Measurements from ENCODE around the gene TRNP1. TPM values are rescaled to one million over a fixed set of nuclear protein-coding genes. Genes with fewer than 3 reads are reported as not detected.

The TRNP1 gene
- total and polyA plus RNA-seq, 10 of the 15 experiments (the other 5 are each of a cell fraction or from before 2014, with no cell fraction given), result 0.13 TPM; not detected in 9

GRCh38 chr1:26976621-26977510 is 16.6 kb upstream of the TRNP1 start:
- CTCF ChIA-PET, result no interaction called here
- FAIRE-seq (no peak), ATAC-seq (no peak), DNase-seq (ENCODE audit: low read depth, low spot score) (no peak)
- no peak overlapping the region for H2AFZ ChIP-seq (ENCODE audit: control insufficient read depth, low read depth, low read length)
- H3K9ac ChIP-seq (ENCODE audit: control insufficient read depth, insufficient read depth, low read length), result no peak overlapping the region
- H3K27ac ChIP-seq (ENCODE audit: control insufficient read depth, insufficient read depth), result no peak overlapping the region
- no peaks in the 10 kb centered on the region for H4K20me1 ChIP-seq (ENCODE audit: control insufficient read depth, insufficient read depth)
- no peak overlapping the region for H3K4me2 ChIP-seq (ENCODE audit: control insufficient read depth, insufficient read depth)
- intact Hi-C loops (cut with micrococcal nuclease; ENCODE audit: unreplicated experiment), result no loop called here
- H3K36me3 ChIP-seq (ENCODE audit: control insufficient read depth in 2 of 2, insufficient read depth in 2 of 2, low read length in 1 of 2), result no peaks in the 10 kb centered on the region
- H3K27me3 ChIP-seq (replicated peaks in 1 of 2; ENCODE audit: control insufficient read depth in 2 of 2, insufficient read depth in 2 of 2, low read length in 1 of 2), result no peaks in the 10 kb centered on the region; a peak in 1 of 4 replicates
- no peaks in the 10 kb centered on the region for H3K9me3 ChIP-seq (replicated peaks; ENCODE audit: control insufficient read depth, insufficient read depth, low read length)
- H3K4me1 ChIP-seq (ENCODE audit: control insufficient read depth, insufficient read depth, low read length), result no peaks in the 10 kb centered on the region
- TF ChIP-seq, protein P1, sequence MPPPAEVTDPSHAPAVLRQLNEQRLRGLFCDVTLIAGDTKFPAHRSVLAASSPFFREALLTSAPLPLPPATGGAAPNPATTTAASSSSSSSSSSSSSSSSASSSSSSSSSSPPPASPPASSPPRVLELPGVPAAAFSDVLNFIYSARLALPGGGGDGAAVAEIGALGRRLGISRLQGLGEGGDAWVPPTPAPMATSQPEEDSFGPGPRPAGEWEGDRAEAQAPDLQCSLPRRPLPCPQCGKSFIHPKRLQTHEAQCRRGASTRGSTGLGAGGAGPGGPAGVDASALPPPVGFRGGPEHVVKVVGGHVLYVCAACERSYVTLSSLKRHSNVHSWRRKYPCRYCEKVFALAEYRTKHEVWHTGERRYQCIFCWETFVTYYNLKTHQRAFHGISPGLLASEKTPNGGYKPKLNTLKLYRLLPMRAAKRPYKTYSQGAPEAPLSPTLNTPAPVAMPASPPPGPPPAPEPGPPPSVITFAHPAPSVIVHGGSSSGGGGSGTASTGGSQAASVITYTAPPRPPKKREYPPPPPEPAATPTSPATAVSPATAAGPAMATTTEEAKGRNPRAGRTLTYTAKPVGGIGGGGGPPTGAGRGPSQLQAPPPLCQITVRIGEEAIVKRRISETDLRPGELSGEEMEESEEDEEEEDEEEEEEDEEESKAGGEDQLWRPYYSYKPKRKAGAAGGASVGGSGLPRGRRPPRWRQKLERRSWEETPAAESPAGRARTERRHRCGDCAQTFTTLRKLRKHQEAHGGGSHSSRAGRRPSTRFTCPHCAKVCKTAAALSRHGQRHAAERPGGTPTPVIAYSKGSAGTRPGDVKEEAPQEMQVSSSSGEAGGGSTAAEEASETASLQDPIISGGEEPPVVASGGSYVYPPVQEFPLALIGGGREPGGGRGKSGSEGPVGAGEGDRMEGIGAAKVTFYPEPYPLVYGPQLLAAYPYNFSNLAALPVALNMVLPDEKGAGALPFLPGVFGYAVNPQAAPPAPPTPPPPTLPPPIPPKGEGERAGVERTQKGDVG (CRISPR knock-in tag; IDR thresholded peaks at IDR 0.05), result no peak
- TF ChIP-seq ATF2 (IDR thresholded peaks at IDR 0.05; ENCODE audit: low read length) (no peak), NKRF (conservative IDR thresholded peaks at IDR 0.05) (no peak), ATF7 (IDR thresholded peaks at IDR 0.05; ENCODE audit: low read depth) (no peak), HDAC2 (IDR thresholded peaks at IDR 0.05) (no peak), CBX3 (IDR thresholded peaks at IDR 0.05; ENCODE audit: borderline replicate concordance, low read depth) (no peak), ESRRA (IDR thresholded peaks at IDR 0.05; ENCODE audit: low read length) (no peak)
- POLR2A ChIA-PET, result no interaction called here
- RAD21 ChIA-PET (ENCODE audit: unreplicated experiment), result interaction anchor here (0.7 kb wide), 1 partner anchor 72 kb away, joined by 5 read pairs; no protein-coding TSS in a partner anchor
- in situ Hi-C loops (cut with MboI), result no loop called here
- SMC1A ChIA-PET (ENCODE audit: uncharacterized antibody, unreplicated experiment), result no interaction called here
- BruUV-seq (replicated peaks), result no TSS peak
- H3K79me2 ChIP-seq (ENCODE audit: control insufficient read depth, insufficient read depth, low read length), result no peaks in the 10 kb centered on the region
- 30% methylated on average over 3 of the region's 3 CpGs for WGBS (ENCODE audit: insufficient coverage, insufficient replicate concordance, low lambda C conversion rate, missing lambda C conversion rate)
- no peak overlapping the region for H3K4me3 ChIP-seq

All from GM12878 (cell line).